Measurements from ENCODE around the gene AIF1. TPM values are rescaled to one million over a fixed set of nuclear protein-coding genes. Genes with fewer than 3 reads are reported as not detected.

The AIF1 gene
- total RNA-seq, 1 experiment from 2014 or later = not detected

GRCh38 chr6:31658983-31659648 lies 44.1 kb downstream of the AIF1 start:
- H3K27me3 Mint-ChIP-seq (ENCODE audit: insufficient read depth, unreplicated experiment) = no peaks in the 10 kb centered on the region
- no peaks in the 10 kb centered on the region for H3K9me3 Mint-ChIP-seq (ENCODE audit: unreplicated experiment)
- H3K4me3 Mint-ChIP-seq (ENCODE audit: unreplicated experiment) = peak overlapping the region; percentile 89
- H3K27ac Mint-ChIP-seq (ENCODE audit: low read depth, unreplicated experiment) = no peak overlapping the region
- CTCF ChIA-PET = interaction anchor here (1.0 kb wide), 1 partner anchor 113 kb away, joined by 4 read pairs; the partner anchor contains the start of gene ATP6V1G2
- peaks cover 48% of the 10 kb centered on the region for H3K4me1 Mint-ChIP-seq (ENCODE audit: insufficient read depth, unreplicated experiment)
- DNase-seq (ENCODE audit: unreplicated experiment) = no peak
- BruUV-seq (replicated peaks) = no TSS peak
- POLR2A ChIA-PET = interaction anchor here (0.7 to 2.8 kb wide), 5 partner anchors 37 to 178 kb away, joined by 3 to 21 read pairs (median 8); partner anchors contain the start of genes DDX39B and PRRC2A
- TF ChIP-seq CTCF (IDR thresholded peaks at IDR 0.05; ENCODE audit: unreplicated experiment) = no peak
- intact Hi-C loops (cut with micrococcal nuclease) = no loop called here
- peaks cover 54% of the 10 kb centered on the region for H3K36me3 Mint-ChIP-seq (ENCODE audit: insufficient read depth, unreplicated experiment)

GRCh38 chr6:31659649-31660380 lies 44.8 kb downstream of the AIF1 start:
- CTCF ChIA-PET = interaction anchor here (0.9 to 1.1 kb wide), 3 partner anchors 43 to 113 kb away, joined by 3 to 4 read pairs (median 3); partner anchors contain the start of genes ABHD16A and ATP6V1G2
- H3K4me3 Mint-ChIP-seq (ENCODE audit: unreplicated experiment) = peak overlapping the region; percentile 89
- intact Hi-C loops (cut with micrococcal nuclease) = loop anchor here (1.0 to 5.0 kb wide), 2 partner anchors 8 to 38 kb away; partner anchors contain the start of genes BAG6 and PRRC2A
- H3K36me3 Mint-ChIP-seq (ENCODE audit: insufficient read depth, unreplicated experiment) = peaks cover 58% of the 10 kb centered on the region
- TSS peak; percentile 23 for BruUV-seq (replicated peaks)
- no peak for TF ChIP-seq CTCF (IDR thresholded peaks at IDR 0.05; ENCODE audit: unreplicated experiment)
- no peaks in the 10 kb centered on the region for H3K9me3 Mint-ChIP-seq (ENCODE audit: unreplicated experiment)
- peak; percentile 32 for DNase-seq (ENCODE audit: unreplicated experiment)
- POLR2A ChIA-PET = interaction anchor here (0.6 to 7.9 kb wide), 19 partner anchors 8 to 1312 kb away, joined by 3 to 263 read pairs (median 5); partner anchors contain the start of genes ABHD16A, APOM, ATP6V1G2 and BAG6
- peaks cover 55% of the 10 kb centered on the region for H3K4me1 Mint-ChIP-seq (ENCODE audit: insufficient read depth, unreplicated experiment)
- H3K27me3 Mint-ChIP-seq (ENCODE audit: insufficient read depth, unreplicated experiment) = no peaks in the 10 kb centered on the region
- H3K27ac Mint-ChIP-seq (ENCODE audit: low read depth, unreplicated experiment) = peak overlapping the region; percentile 64

DNA sequence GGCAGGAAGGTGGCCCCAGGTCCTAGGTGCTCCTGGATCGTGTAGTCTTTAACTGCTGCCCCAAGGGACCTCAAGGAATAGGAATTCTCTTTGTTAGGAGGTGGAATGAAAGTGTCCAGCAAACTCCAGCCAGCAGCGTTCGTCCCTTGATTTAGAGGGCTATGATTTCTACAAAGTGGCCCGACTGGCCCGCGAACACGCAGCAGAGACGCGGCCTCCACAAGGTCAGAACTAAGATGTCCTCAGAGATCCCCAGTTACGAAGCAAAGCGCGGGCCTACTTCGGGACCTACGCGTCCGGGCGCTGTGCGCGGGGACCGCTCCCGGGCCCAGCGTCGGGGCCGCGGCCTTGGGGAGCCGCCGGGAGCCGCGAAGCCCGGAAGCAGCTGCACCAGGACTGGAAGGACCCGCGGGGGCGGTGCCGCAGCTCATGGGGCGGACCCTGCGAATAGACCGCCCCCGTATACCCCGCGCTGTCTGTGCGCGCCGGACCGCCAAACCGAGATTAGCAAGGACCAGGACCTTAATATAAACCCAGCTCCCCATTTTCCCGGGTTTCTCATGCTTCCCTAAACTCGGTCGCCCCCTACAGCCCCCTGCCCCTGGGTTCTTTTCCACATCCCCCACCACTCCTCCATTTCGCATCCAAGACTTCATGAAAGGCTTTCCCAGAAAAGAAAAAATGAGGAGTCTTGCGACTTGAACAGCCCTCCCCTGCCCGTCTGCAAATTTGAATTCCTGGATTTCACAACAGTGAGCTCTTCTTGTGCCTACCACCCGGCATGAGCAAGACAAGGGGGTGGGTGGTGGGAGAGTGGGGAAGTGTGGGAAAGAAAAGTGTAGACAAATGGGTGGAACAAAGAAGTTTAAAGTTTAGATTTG lies 45.6 kb downstream of the AIF1 start, which contains the start of gene C6orf47:
Gene C6orf47, minus strand, starts transcription at position 398 of the 881 bp plus-strand sequence. CDS start 831 bp downstream, outside the sequence.
- H3K36me3 Mint-ChIP-seq (ENCODE audit: insufficient read depth, unreplicated experiment) = peaks cover 61% of the 10 kb centered on the region
- intact Hi-C loops (cut with micrococcal nuclease) = loop anchor here (1.0 to 5.0 kb wide), 2 partner anchors 8 to 38 kb away; partner anchors contain the start of genes BAG6 and PRRC2A
- DNase-seq (ENCODE audit: unreplicated experiment) = peak; percentile 74
- CTCF ChIA-PET = interaction anchor here (0.7 to 1.1 kb wide), 3 partner anchors 38 to 62 kb away, joined by 3 read pairs; partner anchors contain the start of gene ABHD16A
- H3K9me3 Mint-ChIP-seq (ENCODE audit: unreplicated experiment) = no peaks in the 10 kb centered on the region
- no peaks in the 10 kb centered on the region for H3K27me3 Mint-ChIP-seq (ENCODE audit: insufficient read depth, unreplicated experiment)
- TF ChIP-seq CTCF (IDR thresholded peaks at IDR 0.05; ENCODE audit: unreplicated experiment) = no peak
- H3K27ac Mint-ChIP-seq (ENCODE audit: low read depth, unreplicated experiment) = peak within 1 kb of the TSS; percentile 64
- peaks cover 52% of the 10 kb centered on the region for H3K4me1 Mint-ChIP-seq (ENCODE audit: insufficient read depth, unreplicated experiment)
- POLR2A ChIA-PET = interaction anchor here (0.6 to 7.9 kb wide), 34 partner anchors 8 to 1658 kb away, joined by 3 to 263 read pairs (median 4); partner anchors contain the start of genes ABHD16A, APOM, ATP6V1G2 and BAG6
- BruUV-seq (replicated peaks) = no TSS peak
- peak within 1 kb of the TSS; percentile 89 for H3K4me3 Mint-ChIP-seq (ENCODE audit: unreplicated experiment)
